A673 (cell line): ENCODE measurements around the gene DNAJC12. TPM values are rescaled to one million over a fixed set of nuclear protein-coding genes. Genes with fewer than 3 reads are reported as not detected.

Source experiments
- BruUV-seq: library from RNA; stranded (reverse); fragments of 400-500 nt; replicated peaks from 2 replicates; lab custom pipeline; 2021; lab: Mats Ljungman, UMichigan
- CTCF ChIA-PET: fragments of 300-600 bp; sonication (Branson Sonifier 250); formaldehyde crosslinking; loops from one replicate; lab custom pipeline; 2022; ENCODE audit warnings: antibody characterized with exemption; lab: Charles Lee
- POLR2A ChIA-PET: fragments of 300-600 bp; sonication (Branson Sonifier 250); formaldehyde crosslinking; loops from one replicate; lab custom pipeline; 2022; ENCODE audit warnings: antibody characterized with exemption; ENCODE audit not compliant: low non-redundant PET; lab: Charles Lee
- DNase-seq: peaks from one replicate; pipeline ENCODE4 v3.0.0-alpha.2; 2015; ENCODE audit warnings: low spot score
- H3K27ac ChIP-seq: fragments of 200-600 bp; sonication (generic); 2 replicates; pipeline ENCODE4 v1.5.1; 2016; ENCODE audit warnings: mixed run types, low read depth, mild to moderate bottlenecking, mixed read lengths, antibody characterized with exemption, low read length; ENCODE audit not compliant: poor library complexity, severe bottlenecking
- H3K27me3 ChIP-seq: fragments of 200-600 bp; sonication (generic); replicated peaks from 2 replicates; pipeline ENCODE4 v1.6.1; 2017; ENCODE audit warnings: mixed run types, low read depth, mild to moderate bottlenecking, mixed read lengths, antibody characterized with exemption, low read length; ENCODE audit not compliant: insufficient read depth, poor library complexity
- H3K36me3 ChIP-seq: fragments of 200-600 bp; sonication (generic); 2 replicates; pipeline ENCODE4 v1.6.1; 2016; ENCODE audit warnings: mixed run types, mild to moderate bottlenecking, mixed read lengths, antibody characterized with exemption, low read length; ENCODE audit not compliant: insufficient read depth, poor library complexity, severe bottlenecking
- H3K4me1 ChIP-seq: fragments of 200-600 bp; sonication (generic); 2 replicates; pipeline ENCODE4 v1.6.1; 2017; ENCODE audit warnings: mixed run types, mild to moderate bottlenecking, mixed read lengths, antibody characterized with exemption, low read length; ENCODE audit not compliant: insufficient read depth, poor library complexity, severe bottlenecking
- H3K4me3 ChIP-seq: fragments of 200-600 bp; sonication (generic); 2 replicates; pipeline ENCODE4 v1.5.1; 2016; ENCODE audit warnings: low read depth, mixed run types, mild to moderate bottlenecking, mixed read lengths, low read length; ENCODE audit not compliant: poor library complexity, severe bottlenecking
- H3K9me3 ChIP-seq: fragments of 200-600 bp; sonication (generic); 2 replicates; pipeline ENCODE4 v1.6.1; 2016; ENCODE audit warnings: mixed run types, low read depth, mild to moderate bottlenecking, mixed read lengths, antibody characterized with exemption, low read length; ENCODE audit not compliant: poor library complexity, severe bottlenecking
- EZH2 ChIP-seq: fragments of 200-600 bp; sonication (generic); IDR thresholded peaks from 2 replicates; pipeline ENCODE4 v1.6.1; 2017; ENCODE audit warnings: borderline replicate concordance, low read depth, mild to moderate bottlenecking, mixed read lengths, antibody characterized with exemption, low read length; ENCODE audit not compliant: poor library complexity, severe bottlenecking
- intact Hi-C: fragments of 100-400 bp; cut with micrococcal nuclease; formaldehyde crosslinking; loops from one replicate; pipeline ENCODE4 v1.10.0; 2022; ENCODE audit not compliant: unreplicated experiment
- total RNA-seq: library from RNA; stranded (reverse); gene quantifications from 2 replicates; pipeline ENCODE4 v1.2.3, GENCODE V29; 2021
- TF ChIP-seq, protein P1 (sequence below): fragments of 300-800, 200-600 bp; sonication (generic); conservative IDR thresholded peaks from 2 replicates; pipeline ENCODE4 v1.5.1; 2017; ENCODE audit warnings: low read depth, mild to moderate bottlenecking, antibody characterized with exemption, low read length, moderate library complexity, mixed read lengths

DNAJC12 gene
- total RNA-seq, 1 experiment from 2014 or later, result 182 TPM

DNA sequence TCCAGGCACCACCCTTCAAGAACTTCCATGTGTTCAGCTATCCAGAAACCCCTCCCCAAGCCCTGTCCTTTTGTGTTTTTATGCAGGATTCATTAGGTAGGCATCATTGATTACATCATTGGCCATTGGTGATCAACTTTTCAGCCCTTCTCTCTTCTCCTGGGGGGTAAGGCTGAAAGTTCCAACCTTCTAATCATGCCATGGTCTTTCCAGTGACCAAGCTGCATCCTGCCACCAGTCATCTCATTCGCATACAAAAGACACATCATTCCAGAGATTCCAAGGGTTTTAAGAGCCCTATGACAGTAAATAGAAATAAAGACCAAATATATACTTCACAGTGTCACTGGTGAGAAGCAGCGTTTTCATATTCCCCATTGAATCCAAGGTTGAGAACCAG is 48.2 kb downstream of the DNAJC12 start:
- Histone ChIP-seq H3K27me3 (no peaks in the 10 kb centered on the region), H3K36me3 (no peaks in the 10 kb centered on the region), H3K27ac (peak overlapping the region; percentile 96), H3K4me1 (peaks cover 47% of the 10 kb centered on the region), H3K4me3 (no peak overlapping the region), H3K9me3 (no peaks in the 10 kb centered on the region)
- CTCF ChIA-PET, result no interaction called here
- intact Hi-C loops, result loop anchor here (5.0 kb wide), 1 partner anchor 43 kb away; no protein-coding TSS in a partner anchor
- TF ChIP-seq, protein P1, sequence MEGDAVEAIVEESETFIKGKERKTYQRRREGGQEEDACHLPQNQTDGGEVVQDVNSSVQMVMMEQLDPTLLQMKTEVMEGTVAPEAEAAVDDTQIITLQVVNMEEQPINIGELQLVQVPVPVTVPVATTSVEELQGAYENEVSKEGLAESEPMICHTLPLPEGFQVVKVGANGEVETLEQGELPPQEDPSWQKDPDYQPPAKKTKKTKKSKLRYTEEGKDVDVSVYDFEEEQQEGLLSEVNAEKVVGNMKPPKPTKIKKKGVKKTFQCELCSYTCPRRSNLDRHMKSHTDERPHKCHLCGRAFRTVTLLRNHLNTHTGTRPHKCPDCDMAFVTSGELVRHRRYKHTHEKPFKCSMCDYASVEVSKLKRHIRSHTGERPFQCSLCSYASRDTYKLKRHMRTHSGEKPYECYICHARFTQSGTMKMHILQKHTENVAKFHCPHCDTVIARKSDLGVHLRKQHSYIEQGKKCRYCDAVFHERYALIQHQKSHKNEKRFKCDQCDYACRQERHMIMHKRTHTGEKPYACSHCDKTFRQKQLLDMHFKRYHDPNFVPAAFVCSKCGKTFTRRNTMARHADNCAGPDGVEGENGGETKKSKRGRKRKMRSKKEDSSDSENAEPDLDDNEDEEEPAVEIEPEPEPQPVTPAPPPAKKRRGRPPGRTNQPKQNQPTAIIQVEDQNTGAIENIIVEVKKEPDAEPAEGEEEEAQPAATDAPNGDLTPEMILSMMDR, result no peak
- no peak for TF ChIP-seq EZH2
- POLR2A ChIA-PET, result interaction anchor here (0.7 kb wide), 2 partner anchors 344 to 367 kb away, joined by 3 to 5 read pairs; no protein-coding TSS in a partner anchor
- BruUV-seq, result no TSS peak
- DNase-seq, result no peak

DNA sequence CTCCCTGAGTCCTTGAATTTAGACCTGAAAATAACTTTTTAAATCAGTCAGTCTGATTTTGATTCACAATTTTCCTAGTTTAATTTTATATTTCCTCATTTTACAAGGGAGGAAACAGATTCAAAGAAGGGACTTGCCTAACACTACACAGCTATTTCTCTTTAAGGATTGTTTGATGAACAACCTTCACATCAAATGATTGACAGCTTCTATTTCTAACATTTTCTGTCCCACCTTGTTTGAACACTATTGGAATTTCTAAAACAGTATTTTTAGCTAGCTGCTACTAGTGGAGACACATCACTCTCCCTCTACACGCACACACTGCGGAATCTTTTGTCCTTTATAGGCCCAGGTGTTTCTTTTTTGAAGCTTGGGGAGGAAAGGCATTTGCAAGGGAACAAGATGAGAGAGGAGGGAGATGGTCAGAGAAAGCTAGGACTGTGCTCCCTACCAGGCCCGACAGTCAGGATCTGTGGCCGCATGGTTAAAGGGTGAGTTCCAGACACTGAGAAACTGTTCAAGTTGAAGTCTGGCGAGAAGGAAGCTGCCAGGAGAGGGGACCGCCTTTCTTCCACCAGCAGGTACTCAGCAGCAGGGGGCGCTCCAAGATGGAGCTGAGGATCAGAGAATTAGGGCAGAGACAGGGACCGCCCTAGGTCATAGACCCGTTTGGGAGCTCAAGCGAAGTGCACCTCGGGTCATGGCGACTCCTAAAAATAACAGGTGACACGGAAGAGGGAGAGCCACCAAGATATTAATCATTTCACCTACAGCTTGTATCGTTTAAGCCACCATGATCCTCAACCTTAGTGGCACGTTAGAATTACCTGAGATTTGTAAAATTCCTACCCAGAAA is 49.7 kb downstream of the DNAJC12 start:
- H3K4me1 ChIP-seq, result peaks cover 38% of the 10 kb centered on the region
- POLR2A ChIA-PET, result no interaction called here
- DNase-seq, result peak; percentile 56
- CTCF ChIA-PET, result interaction anchor here (0.5 to 1.0 kb wide), 2 partner anchors 10 to 38 kb away, joined by 3 to 4 read pairs; no protein-coding TSS in a partner anchor
- intact Hi-C loops, result no loop called here
- H3K27me3 ChIP-seq, result no peaks in the 10 kb centered on the region
- H3K27ac ChIP-seq, result peak overlapping the region; percentile 4
- TF ChIP-seq, protein P1, result peak; percentile 69
- TF ChIP-seq EZH2, result no peak
- no TSS peak for BruUV-seq
- H3K4me3 ChIP-seq, result no peak overlapping the region
- no peaks in the 10 kb centered on the region for H3K9me3 ChIP-seq
- H3K36me3 ChIP-seq, result no peaks in the 10 kb centered on the region

DNA sequence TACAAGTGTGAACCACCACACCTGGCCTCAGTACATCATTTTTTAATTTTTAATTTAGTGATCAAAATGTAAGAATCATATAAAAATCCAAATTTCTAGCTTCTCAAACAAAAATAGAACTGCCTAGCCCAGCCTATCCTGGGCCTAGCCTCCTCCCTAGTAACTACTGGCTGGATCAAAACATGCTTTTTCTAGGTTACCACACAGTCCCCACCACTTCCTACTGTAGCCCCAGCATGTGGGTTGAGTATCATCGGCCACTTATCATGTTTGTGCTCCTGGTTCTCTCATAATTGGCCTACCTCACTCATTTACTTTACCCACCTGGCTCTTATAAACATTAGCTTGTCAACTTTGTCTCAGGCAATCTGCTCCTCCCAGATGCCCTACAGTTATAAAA is 52.9 kb downstream of the DNAJC12 start:
- no peak overlapping the region for H3K27ac ChIP-seq
- DNase-seq, result no peak
- peaks cover 8% of the 10 kb centered on the region for H3K4me1 ChIP-seq
- H3K36me3 ChIP-seq, result no peaks in the 10 kb centered on the region
- H3K4me3 ChIP-seq, result no peak overlapping the region
- no TSS peak for BruUV-seq
- no peaks in the 10 kb centered on the region for H3K27me3 ChIP-seq
- H3K9me3 ChIP-seq, result no peaks in the 10 kb centered on the region
- ChIA-PET CTCF (no interaction called here), POLR2A (no interaction called here)
- no peak for TF ChIP-seq EZH2
- TF ChIP-seq, protein P1, result no peak
- intact Hi-C loops, result no loop called here
